Suprapubic skin (tissue), 4 donors: ENCODE measurements around the gene LTN1. TPM values are rescaled to one million over a fixed set of nuclear protein-coding genes. Genes with fewer than 3 reads are reported as not detected.
"Not testable (repeated sequence)": the region's sequence is repeated elsewhere in the genome, so short reads cannot be mapped to it uniquely, and the experiment has no call there.

Experiments used
- DNase-seq, 2 donors: peaks; one replicate each; pipeline ENCODE4 v3.0.0-alpha.2; 2019; ENCODE audit warnings: low spot score in 2 of 2
- H3K27ac ChIP-seq: fragments of 200-600 bp; sonication (generic); one replicate; pipeline ENCODE4 v1.5.1; 2019
- H3K27me3 ChIP-seq: fragments of 200-600 bp; sonication (generic); one replicate; pipeline ENCODE4 v1.5.1; 2019
- H3K36me3 ChIP-seq: fragments of 200-600 bp; sonication (generic); one replicate; pipeline ENCODE4 v1.5.1; 2019
- H3K4me1 ChIP-seq: fragments of 200-600 bp; sonication (generic); one replicate; pipeline ENCODE4 v1.5.1; 2019
- H3K4me3 ChIP-seq: fragments of 200-600 bp; sonication (generic); one replicate; pipeline ENCODE4 v1.5.1; 2019; ENCODE audit warnings: mild to moderate bottlenecking
- H3K9me3 ChIP-seq: fragments of 200-600 bp; sonication (generic); one replicate; pipeline ENCODE4 v1.5.1; 2019
- CTCF ChIP-seq, 2 donors: fragments of 200-600 bp in 1 of 2; fragments of 450-650 bp in 1 of 2; sonication (generic) in 1 of 2; IDR thresholded peaks; one replicate each; pipeline ENCODE4 v1.5.1; 2016 to 2019; ENCODE audit warnings: antibody characterized with exemption in 2 of 2, mild to moderate bottlenecking in 1 of 2, moderate library complexity in 1 of 2
- EP300 ChIP-seq: sonication (generic); formaldehyde crosslinking; IDR thresholded peaks from one replicate; pipeline ENCODE4 v1.6.1; 2017; ENCODE audit warnings: antibody characterized with exemption
- POLR2A ChIP-seq, 2 donors: fragments of 450-650 bp; IDR thresholded peaks; one replicate each; pipeline ENCODE4 v1.6.1; 2017; ENCODE audit warnings: antibody characterized with exemption in 2 of 2, mild to moderate bottlenecking in 2 of 2, moderate library complexity in 2 of 2
- POLR2AphosphoS5 ChIP-seq, 3 donors: sonication (generic); formaldehyde crosslinking; IDR thresholded peaks; one replicate each; pipeline ENCODE4 v1.6.1; 2017; ENCODE audit warnings: antibody characterized with exemption in 3 of 3
- WGBS: methylation state at CpG from one replicate; pipeline ENCODE4 v1.1.5; 2018; 5-methylcytosine and 5-hydroxymethylcytosine counted together
- total RNA-seq, 4 donors: library from RNA; depleted of rRNA; stranded (reverse); fragments of >200 nt; gene quantifications; one replicate each; pipeline ENCODE4 v1.1.0, GENCODE V29; 2016

Gene LTN1
- total RNA-seq, 4 donors from 2014 or later: 19.0 to 42.9 (median 23.9) TPM

DNA sequence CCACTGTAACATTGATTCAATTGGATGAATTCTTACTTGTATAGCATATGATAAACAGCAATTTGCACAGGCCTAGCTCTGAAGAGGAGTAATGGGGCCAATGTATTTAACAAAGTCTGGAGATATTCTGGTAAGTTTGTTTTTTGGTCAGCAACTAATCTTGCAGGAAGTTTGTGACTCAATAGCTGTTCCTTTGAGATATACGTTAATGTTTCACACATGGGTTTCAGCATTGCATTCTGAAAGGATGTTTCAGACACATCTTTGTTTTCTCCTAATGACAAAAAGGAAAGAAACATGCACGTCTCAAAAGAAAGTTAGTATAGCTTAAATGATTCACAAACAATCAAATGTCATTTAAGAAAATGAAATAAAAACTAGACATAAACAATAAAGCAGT is 49.0 kb downstream of the LTN1 start:
- TF ChIP-seq POLR2AphosphoS5 (IDR thresholded peaks at IDR 0.05) (no peak), POLR2A (IDR thresholded peaks at IDR 0.05) (no peak)
- Histone ChIP-seq H3K36me3 (peaks cover 63% of the 10 kb centered on the region), H3K9me3 (no peaks in the 10 kb centered on the region), H3K27ac (no peak overlapping the region), H3K4me3 (no peak overlapping the region), H3K4me1 (no peaks in the 10 kb centered on the region), H3K27me3 (no peaks in the 10 kb centered on the region)
- DNase-seq: no peak
- WGBS: 71% methylated on average over 2 of the region's 2 CpGs

DNA sequence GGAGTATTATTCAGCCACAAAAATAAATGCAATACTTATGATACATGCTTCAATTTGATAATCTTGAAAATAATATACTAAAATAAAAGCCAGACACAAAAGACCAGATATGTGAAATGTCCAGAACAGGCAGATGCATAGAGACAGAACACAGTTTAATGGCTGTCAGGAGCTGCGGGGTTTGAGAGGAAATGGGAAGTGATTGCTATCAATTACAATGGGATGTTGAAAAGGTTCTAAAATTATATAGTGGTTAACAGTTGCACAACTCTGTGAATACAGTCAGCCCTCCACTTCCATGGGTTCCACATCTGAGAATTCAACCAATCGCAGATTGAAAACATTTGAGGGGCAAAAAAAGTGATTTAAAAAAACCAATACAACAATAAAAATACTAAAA is 54.0 kb downstream of the LTN1 start:
- H3K4me3 ChIP-seq: no peak overlapping the region
- 78% methylated on average over 2 of the region's 2 CpGs for WGBS
- H3K4me1 ChIP-seq: no peaks in the 10 kb centered on the region
- no peak for DNase-seq
- peaks cover 67% of the 10 kb centered on the region for H3K36me3 ChIP-seq
- no peaks in the 10 kb centered on the region for H3K9me3 ChIP-seq
- no peak overlapping the region for H3K27ac ChIP-seq
- TF ChIP-seq POLR2AphosphoS5 (IDR thresholded peaks at IDR 0.05): no peak
- no peak for TF ChIP-seq POLR2A (IDR thresholded peaks at IDR 0.05)
- TF ChIP-seq CTCF (IDR thresholded peaks at IDR 0.05): no peak
- TF ChIP-seq EP300: no peak
- H3K27me3 ChIP-seq: no peaks in the 10 kb centered on the region

GRCh38 chr21:28937737-28938136 is 54.9 kb downstream of the LTN1 start:
- no peak for DNase-seq
- peaks cover 59% of the 10 kb centered on the region for H3K36me3 ChIP-seq
- H3K4me1 ChIP-seq: no peaks in the 10 kb centered on the region
- 80% methylated on average over 2 of the region's 2 CpGs for WGBS
- no peak overlapping the region for H3K27ac ChIP-seq
- H3K4me3 ChIP-seq: no peak overlapping the region
- no peaks in the 10 kb centered on the region for H3K27me3 ChIP-seq
- no peaks in the 10 kb centered on the region for H3K9me3 ChIP-seq
- TF ChIP-seq POLR2A (IDR thresholded peaks at IDR 0.05) (no peak), CTCF (IDR thresholded peaks at IDR 0.05) (no peak), EP300 (no peak), POLR2AphosphoS5 (IDR thresholded peaks at IDR 0.05) (no peak)

- H3K4me1 ChIP-seq: no peaks in the 10 kb centered on the region
- 100% methylated on average over 2 of the region's 2 CpGs for WGBS
- H3K36me3 ChIP-seq: peaks cover 58% of the 10 kb centered on the region
- H3K4me3 ChIP-seq: no peak overlapping the region
- H3K27ac ChIP-seq: no peak overlapping the region
- DNase-seq: no peak
- TF ChIP-seq EP300: no peak
- no peak for TF ChIP-seq CTCF (IDR thresholded peaks at IDR 0.05)
- TF ChIP-seq POLR2AphosphoS5 (IDR thresholded peaks at IDR 0.05): no peak
- TF ChIP-seq POLR2A (IDR thresholded peaks at IDR 0.05): no peak
- no peaks in the 10 kb centered on the region for H3K27me3 ChIP-seq
- no peaks in the 10 kb centered on the region for H3K9me3 ChIP-seq
These were observed 56.0 kb downstream of the LTN1 start for GRCh38 chr21:28936721-28937120.

GRCh38 chr21:28936036-28936435 is 56.6 kb downstream of the LTN1 start:
- H3K27ac ChIP-seq: no peak overlapping the region
- TF ChIP-seq POLR2A (IDR thresholded peaks at IDR 0.05) (no peak), EP300 (no peak), POLR2AphosphoS5 (IDR thresholded peaks at IDR 0.05) (no peak), CTCF (IDR thresholded peaks at IDR 0.05) (no peak)
- H3K4me1 ChIP-seq: no peaks in the 10 kb centered on the region
- no peaks in the 10 kb centered on the region for H3K27me3 ChIP-seq
- H3K36me3 ChIP-seq: peaks cover 64% of the 10 kb centered on the region
- H3K9me3 ChIP-seq: no peaks in the 10 kb centered on the region
- WGBS: 95% methylated on average over 1 of the region's 1 CpG
- DNase-seq: no peak
- H3K4me3 ChIP-seq: no peak overlapping the region

DNA sequence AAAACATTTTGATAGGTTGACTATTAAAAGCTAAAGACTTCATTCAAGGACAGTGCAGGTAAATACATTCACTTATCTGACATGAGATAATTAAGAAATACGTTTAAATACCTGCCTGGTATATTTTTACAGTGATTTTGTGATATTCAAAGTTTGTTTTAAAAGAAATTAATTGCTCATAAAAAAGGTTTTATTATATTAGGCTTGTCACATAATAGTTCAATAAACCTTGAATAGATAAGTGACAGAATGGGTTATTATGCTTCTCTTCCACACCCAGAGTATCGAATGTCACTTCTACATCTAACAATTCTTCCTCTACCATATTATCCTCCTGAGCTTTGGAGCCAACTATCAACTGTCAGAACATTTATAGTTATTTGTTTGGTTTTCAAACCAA is 60.0 kb downstream of the LTN1 start:
- Histone ChIP-seq H3K4me3 (no peak overlapping the region), H3K36me3 (peaks cover 61% of the 10 kb centered on the region), H3K27ac (no peak overlapping the region), H3K9me3 (no peaks in the 10 kb centered on the region), H3K27me3 (no peaks in the 10 kb centered on the region), H3K4me1 (no peaks in the 10 kb centered on the region)
- WGBS: 94% methylated on average over 2 of the region's 2 CpGs
- TF ChIP-seq POLR2AphosphoS5 (IDR thresholded peaks at IDR 0.05): no peak
- no peak for TF ChIP-seq POLR2A (IDR thresholded peaks at IDR 0.05)
- no peak for TF ChIP-seq CTCF (IDR thresholded peaks at IDR 0.05)
- no peak for TF ChIP-seq EP300
- DNase-seq: no peak

GRCh38 chr21:28931708-28932372 is 60.8 kb downstream of the LTN1 start:
- H3K27me3 ChIP-seq, H3K4me1 ChIP-seq, H3K9me3 ChIP-seq, H3K4me3 ChIP-seq, DNase-seq, H3K27ac ChIP-seq: not testable (repeated sequence)
- WGBS: 80% methylated on average over 6 of the region's 6 CpGs
- H3K36me3 ChIP-seq: peaks cover 55% of the 10 kb centered on the region
